Sigmoid colon (tissue), 4 donors: ENCODE results near the gene DACT2.

ENCODE experiments used
- CTCF ChIP-seq, 4 experiments: fragments of 450-650 bp in 3 of 4; fragments of 200-600 bp in 1 of 4; IDR thresholded peaks; one replicate each; pipeline ENCODE4 v1.5.1; 2016 to 2019; ENCODE audit warnings: antibody characterized with exemption in 4 of 4, mild to moderate bottlenecking in 3 of 4, moderate library complexity in 2 of 4
- EP300 ChIP-seq, 4 donors: sonication (generic); formaldehyde crosslinking; IDR thresholded peaks; one replicate each; pipeline ENCODE4 v1.6.1; 2017; ENCODE audit warnings: antibody characterized with exemption in 4 of 4
- POLR2A ChIP-seq, 2 donors: fragments of 450-650 bp; IDR thresholded peaks; one replicate each; pipeline ENCODE4 v1.6.1; 2016; ENCODE audit warnings: antibody characterized with exemption in 2 of 2, mild to moderate bottlenecking in 2 of 2, moderate library complexity in 2 of 2
- POLR2AphosphoS5 ChIP-seq, 4 donors: sonication (generic); formaldehyde crosslinking; IDR thresholded peaks; one replicate each; pipeline ENCODE4 v1.6.1; 2017; ENCODE audit warnings: antibody characterized with exemption in 4 of 4

GRCh38 chr6:168338777-168339176 is 19.2 kb upstream of the DACT2 start:
- no peak for TF ChIP-seq CTCF (IDR thresholded peaks at IDR 0.05)
- TF ChIP-seq POLR2AphosphoS5 (IDR thresholded peaks at IDR 0.05) = no peak
- no peak for TF ChIP-seq POLR2A (IDR thresholded peaks at IDR 0.05)
- no peak for TF ChIP-seq EP300 (IDR thresholded peaks at IDR 0.05)
